LNCaP clone FGC (cell line): ENCODE data around the gene KMT2A.

Experiments used
- DNase-seq: peaks from one replicate; pipeline ENCODE4 v3.0.0-alpha.2; 2011; ENCODE audit warnings: low read depth
- H3K4me3 ChIP-seq: 2 replicates; pipeline ENCODE4 v1.5.1; 2011; ENCODE audit warnings: mild to moderate bottlenecking, low read depth, low read length, control low read depth
- TF ChIP-seq, protein P1 (sequence below): IDR thresholded peaks from 2 replicates; pipeline ENCODE4 v1.5.1; 2012; ENCODE audit warnings: mild to moderate bottlenecking; ENCODE audit not compliant: control insufficient read depth, insufficient read depth; ENCODE audit errors: extremely low read depth

Gene KMT2A

DNA sequence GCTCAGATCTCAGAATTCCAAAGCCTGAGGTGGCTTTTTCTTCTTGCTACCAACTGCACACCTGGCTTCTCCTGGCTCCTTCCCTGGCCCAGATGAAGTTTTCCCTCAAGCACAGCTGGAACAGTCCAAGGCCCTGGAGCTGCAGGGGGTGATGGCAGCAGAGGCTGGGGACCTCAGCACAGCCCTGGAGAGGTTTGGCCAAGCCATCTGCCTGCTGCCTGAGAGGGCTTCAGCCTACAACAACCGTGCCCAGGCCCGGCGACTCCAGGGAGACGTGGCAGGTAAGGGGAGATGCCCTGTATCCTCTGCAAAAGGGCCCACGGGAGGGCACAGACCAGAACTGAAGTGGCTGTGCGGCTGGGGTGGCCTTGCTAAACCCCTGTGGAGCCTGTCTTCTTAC lies 92.2 kb downstream of the KMT2A start:
- no peak for DNase-seq
- TF ChIP-seq, protein P1, sequence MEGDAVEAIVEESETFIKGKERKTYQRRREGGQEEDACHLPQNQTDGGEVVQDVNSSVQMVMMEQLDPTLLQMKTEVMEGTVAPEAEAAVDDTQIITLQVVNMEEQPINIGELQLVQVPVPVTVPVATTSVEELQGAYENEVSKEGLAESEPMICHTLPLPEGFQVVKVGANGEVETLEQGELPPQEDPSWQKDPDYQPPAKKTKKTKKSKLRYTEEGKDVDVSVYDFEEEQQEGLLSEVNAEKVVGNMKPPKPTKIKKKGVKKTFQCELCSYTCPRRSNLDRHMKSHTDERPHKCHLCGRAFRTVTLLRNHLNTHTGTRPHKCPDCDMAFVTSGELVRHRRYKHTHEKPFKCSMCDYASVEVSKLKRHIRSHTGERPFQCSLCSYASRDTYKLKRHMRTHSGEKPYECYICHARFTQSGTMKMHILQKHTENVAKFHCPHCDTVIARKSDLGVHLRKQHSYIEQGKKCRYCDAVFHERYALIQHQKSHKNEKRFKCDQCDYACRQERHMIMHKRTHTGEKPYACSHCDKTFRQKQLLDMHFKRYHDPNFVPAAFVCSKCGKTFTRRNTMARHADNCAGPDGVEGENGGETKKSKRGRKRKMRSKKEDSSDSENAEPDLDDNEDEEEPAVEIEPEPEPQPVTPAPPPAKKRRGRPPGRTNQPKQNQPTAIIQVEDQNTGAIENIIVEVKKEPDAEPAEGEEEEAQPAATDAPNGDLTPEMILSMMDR, result no peak
- H3K4me3 ChIP-seq, result no peak overlapping the region

DNA sequence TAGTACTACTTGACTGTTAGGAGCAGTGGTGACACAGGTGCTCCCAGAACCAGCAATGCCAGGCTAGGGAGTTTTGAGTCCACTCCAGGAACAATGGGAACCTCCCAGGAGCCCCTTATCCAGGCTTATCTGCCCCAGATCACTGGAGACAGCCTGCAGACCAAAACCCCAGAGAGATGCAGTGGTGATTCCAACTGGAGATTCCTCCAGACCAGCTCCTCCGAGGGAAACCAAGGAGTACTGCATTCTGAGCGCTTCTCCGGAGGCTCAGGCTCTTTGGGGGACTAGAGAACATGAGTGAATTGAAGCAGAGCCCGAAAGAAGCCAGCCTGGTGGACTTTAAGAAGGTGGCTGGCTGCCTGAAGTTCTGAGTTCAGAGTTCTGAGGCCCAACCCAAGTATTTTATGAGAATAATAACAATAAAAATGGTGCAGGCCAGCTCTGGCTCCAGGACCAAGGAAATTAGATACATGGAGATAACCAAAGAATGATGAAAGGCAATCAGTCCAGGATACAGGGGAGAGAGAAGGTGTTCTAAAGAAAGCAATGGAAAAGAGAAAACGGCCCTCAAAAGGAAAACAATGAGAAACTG lies 93.4 kb downstream of the KMT2A start:
- no peak for DNase-seq
- H3K4me3 ChIP-seq, result peak overlapping the region; percentile 68

DNA sequence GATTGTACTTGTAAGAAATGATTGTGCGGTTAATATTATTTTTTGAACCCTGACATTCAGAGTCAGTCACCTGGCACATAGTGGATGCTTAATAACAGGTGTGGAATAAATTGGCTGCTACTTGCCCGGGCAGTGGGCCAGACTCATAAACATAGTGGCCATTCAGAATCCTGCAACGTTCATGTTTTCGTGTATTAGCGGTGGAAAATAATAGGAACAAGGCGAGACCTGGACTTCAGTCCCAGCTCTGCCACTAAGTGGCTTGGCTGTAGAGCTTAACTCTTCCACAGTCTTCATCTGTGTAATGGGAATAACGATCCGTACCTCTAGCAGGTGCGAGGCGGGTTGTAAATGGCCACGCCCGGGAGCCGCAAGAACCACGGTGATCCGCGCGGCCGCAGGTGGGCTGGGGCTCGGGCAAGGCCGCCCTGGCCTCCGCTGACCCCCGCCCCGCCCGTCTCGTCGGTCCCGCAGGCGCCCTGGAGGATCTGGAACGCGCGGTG lies 93.9 kb downstream of the KMT2A start:
- TF ChIP-seq, protein P1, result no peak
- DNase-seq, result no peak
- H3K4me3 ChIP-seq, result peak overlapping the region; percentile 68

More for the DNA sequence above, 93.4 kb downstream of the KMT2A start:
- TF ChIP-seq, protein P1, result no peak

DNA sequence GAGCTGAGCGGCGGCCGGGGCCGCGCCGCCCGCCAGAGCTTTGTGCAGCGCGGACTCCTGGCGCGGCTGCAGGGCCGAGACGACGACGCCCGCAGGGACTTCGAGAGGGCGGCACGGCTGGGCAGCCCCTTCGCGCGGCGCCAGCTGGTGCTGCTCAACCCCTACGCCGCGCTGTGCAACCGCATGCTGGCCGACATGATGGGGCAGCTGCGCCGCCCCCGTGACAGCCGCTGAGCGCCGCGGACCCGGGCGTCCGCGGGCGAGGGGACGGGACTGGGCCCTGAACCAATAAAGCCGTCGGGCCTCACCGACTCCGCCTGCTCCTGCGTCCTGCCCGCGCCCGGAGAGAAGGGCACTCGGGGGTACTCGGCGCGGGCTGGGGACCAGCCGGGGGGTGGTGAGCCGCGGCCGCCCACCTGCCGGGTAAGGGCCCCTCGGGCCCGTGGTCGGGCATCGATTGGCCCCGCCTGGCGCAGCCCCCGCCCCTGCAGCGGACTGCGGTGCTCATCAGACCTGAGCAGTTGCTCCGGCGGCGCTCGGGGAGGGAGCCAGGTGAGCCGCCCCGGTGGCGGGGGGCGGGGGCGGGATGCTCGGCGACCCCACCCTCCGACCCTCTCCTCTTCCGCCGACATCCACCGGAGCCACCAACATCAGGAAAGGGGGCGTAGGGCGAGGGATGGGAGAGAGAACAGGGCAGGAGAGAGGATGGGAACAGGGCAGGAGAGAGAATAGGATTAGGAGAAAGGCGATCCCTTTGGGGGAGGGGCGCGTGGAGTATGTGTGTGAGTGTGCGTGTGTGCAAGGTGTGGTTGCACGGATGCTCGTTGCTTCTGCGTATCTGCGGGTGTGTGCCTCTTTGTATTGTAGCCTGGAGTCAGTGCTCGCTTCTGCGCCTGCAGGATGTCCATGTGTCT lies 94.6 kb downstream of the KMT2A start, which contains the start of gene TMEM25:
Gene TMEM25, plus strand, starts transcription at position 510 of the 914 bp plus-strand sequence. CDS start 610 bp downstream, outside the sequence.
- TF ChIP-seq, protein P1, result no peak
- DNase-seq, result no peak
- peak within 1 kb of the TSS; percentile 68 for H3K4me3 ChIP-seq

GRCh38 chr11:118531597-118532084 lies 95.3 kb downstream of the KMT2A start:
- no peak for DNase-seq
- peak overlapping the region; percentile 68 for H3K4me3 ChIP-seq
- TF ChIP-seq, protein P1, result no peak

DNA sequence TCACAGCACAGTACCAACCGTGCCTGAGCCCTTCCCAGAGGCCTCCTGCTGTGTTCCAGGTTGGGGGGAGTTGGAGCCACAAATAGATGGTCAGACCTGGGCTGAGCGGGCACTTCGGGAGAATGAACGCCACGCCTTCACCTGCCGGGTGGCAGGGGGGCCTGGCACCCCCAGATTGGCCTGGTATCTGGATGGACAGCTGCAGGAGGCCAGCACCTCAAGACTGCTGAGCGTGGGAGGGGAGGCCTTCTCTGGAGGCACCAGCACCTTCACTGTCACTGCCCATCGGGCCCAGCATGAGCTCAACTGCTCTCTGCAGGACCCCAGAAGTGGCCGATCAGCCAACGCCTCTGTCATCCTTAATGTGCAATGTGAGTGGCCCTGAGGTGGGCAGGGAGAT lies 95.8 kb downstream of the KMT2A start:
- TF ChIP-seq, protein P1, result no peak
- H3K4me3 ChIP-seq, result peak overlapping the region; percentile 68
- DNase-seq, result no peak
